H1 (cell line): ENCODE measurements around the gene EYA2. TPM values are rescaled to one million over a fixed set of nuclear protein-coding genes. Genes with fewer than 3 reads are reported as not detected.

ENCODE experiments used
- BCL11A ChIP-seq, 2 experiments: IDR thresholded peaks; one replicate each; pipeline ENCODE4 v1.6.1; 2011; ENCODE audit warnings: low read depth in 2 of 2, low read length in 2 of 2, mild to moderate bottlenecking in 2 of 2
- CHD7 ChIP-seq: fragments of 300-600 bp; sonication (generic); IDR thresholded peaks from 2 replicates; pipeline ENCODE4 v1.7.1; 2012; ENCODE audit warnings: low read length, moderate library complexity, mild to moderate bottlenecking, inconsistent platforms; ENCODE audit not compliant: insufficient replicate concordance
- CTBP2 ChIP-seq: IDR thresholded peaks from 2 replicates; pipeline ENCODE4 v1.7.0; 2011; ENCODE audit warnings: borderline replicate concordance, mild to moderate bottlenecking, moderate library complexity, mixed read lengths, low read length; ENCODE audit not compliant: insufficient read depth, insufficient read length
- EZH2 ChIP-seq: fragments of 200-600 bp; sonication (generic); IDR thresholded peaks from 2 replicates; pipeline ENCODE4 v1.7.1; 2012; ENCODE audit warnings: low read depth, mild to moderate bottlenecking, moderate library complexity, low read length, inconsistent platforms; ENCODE audit not compliant: severe bottlenecking
- RAD21 ChIP-seq, 2 experiments: IDR thresholded peaks in 1 of 2; conservative IDR thresholded peaks in 1 of 2; 2 replicates each; pipeline ENCODE4 v1.6.1; 2011; ENCODE audit warnings: low read depth in 2 of 2, low read length in 2 of 2, improper control_type of control experiment in 1 of 2, inconsistent platforms in 1 of 2, mild to moderate bottlenecking in 1 of 2, moderate library complexity in 1 of 2
- SUZ12 ChIP-seq: fragments of 200-600 bp; sonication (generic); IDR thresholded peaks from 2 replicates; pipeline ENCODE4 v1.6.1; 2012; ENCODE audit warnings: mild to moderate bottlenecking, inconsistent platforms, low read length, moderate library complexity, mixed read lengths
- YY1 ChIP-seq: IDR thresholded peaks from 2 replicates; pipeline ENCODE4 v1.6.1; 2011; ENCODE audit warnings: low read depth, mild to moderate bottlenecking, low read length
- polyA plus RNA-seq, 7 experiments: library from polyadenylated mRNA; depleted of rRNA in 3 of 7; stranded (reverse) in 5 of 7; unstranded in 2 of 7; fragments of >200 nt in 5 of 7; fragments of 200-250 nt in 2 of 7; gene quantifications; 1 replicate in 5 of 7; 2 replicates in 1 of 7; 4 replicates in 1 of 7; pipeline versions ENCODE4 v1.2.1 to v1.2.3, GENCODE V29; 2011 to 2013; ENCODE audit warnings: missing spikeins in 2 of 7, mixed read lengths in 2 of 7
- total RNA-seq: library from RNA; stranded (reverse); fragmentation: NEBNext Ultra II Directional; extraction: Animal tissue kit (Norgen Biotek cat#: 25700); gene quantifications from 2 replicates; pipeline ENCODE4 v1.2.1, GENCODE V29; 2021
- TF ChIP-seq, protein P1 (sequence below): IDR thresholded peaks from 2 replicates; pipeline ENCODE4 v1.6.1; 2011; ENCODE audit warnings: low read length, improper control_type of control experiment

EYA2 gene
- total and polyA plus RNA-seq, 2 of the 8 experiments (the other 6 are each of a cell fraction or from before 2014, with no cell fraction given), result 1.6 to 1.7 TPM

- TF ChIP-seq SUZ12, result no peak
- no peak for TF ChIP-seq CTBP2
- TF ChIP-seq YY1, result 0 out of 2 replicates have a peak, but pooled peaks have one; percentile 39
- peak; percentile 94 to 95 for TF ChIP-seq RAD21 (IDR thresholded peaks at IDR 0.05 in 1 of 2, conservative IDR thresholded peaks at IDR 0.05 in 1 of 2; ENCODE audit: low read depth in 2 of 2, low read length in 2 of 2)
- TF ChIP-seq CHD7, result no peak
- TF ChIP-seq BCL11A (IDR thresholded peaks at IDR 0.05; ENCODE audit: low read depth in 2 of 2, low read length in 2 of 2), result no peak
- TF ChIP-seq, protein P1, sequence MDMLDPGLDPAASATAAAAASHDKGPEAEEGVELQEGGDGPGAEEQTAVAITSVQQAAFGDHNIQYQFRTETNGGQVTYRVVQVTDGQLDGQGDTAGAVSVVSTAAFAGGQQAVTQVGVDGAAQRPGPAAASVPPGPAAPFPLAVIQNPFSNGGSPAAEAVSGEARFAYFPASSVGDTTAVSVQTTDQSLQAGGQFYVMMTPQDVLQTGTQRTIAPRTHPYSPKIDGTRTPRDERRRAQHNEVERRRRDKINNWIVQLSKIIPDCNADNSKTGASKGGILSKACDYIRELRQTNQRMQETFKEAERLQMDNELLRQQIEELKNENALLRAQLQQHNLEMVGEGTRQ, result peak; percentile 88
- no peak for TF ChIP-seq EZH2
Observed at GRCh38 chr20:47150403-47151152, 255.9 kb downstream of the EYA2 start (continued).
